Measurements from ENCODE around the gene TMEM43.
A peak's percentile ranks its signal among the peaks of the same experiment; 100 is the strongest.
"Not testable (repeated sequence)": the region's sequence is repeated elsewhere in the genome, so short reads cannot be mapped to it uniquely, and the experiment has no call there.

The TMEM43 gene, protein sequence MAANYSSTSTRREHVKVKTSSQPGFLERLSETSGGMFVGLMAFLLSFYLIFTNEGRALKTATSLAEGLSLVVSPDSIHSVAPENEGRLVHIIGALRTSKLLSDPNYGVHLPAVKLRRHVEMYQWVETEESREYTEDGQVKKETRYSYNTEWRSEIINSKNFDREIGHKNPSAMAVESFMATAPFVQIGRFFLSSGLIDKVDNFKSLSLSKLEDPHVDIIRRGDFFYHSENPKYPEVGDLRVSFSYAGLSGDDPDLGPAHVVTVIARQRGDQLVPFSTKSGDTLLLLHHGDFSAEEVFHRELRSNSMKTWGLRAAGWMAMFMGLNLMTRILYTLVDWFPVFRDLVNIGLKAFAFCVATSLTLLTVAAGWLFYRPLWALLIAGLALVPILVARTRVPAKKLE

DNA sequence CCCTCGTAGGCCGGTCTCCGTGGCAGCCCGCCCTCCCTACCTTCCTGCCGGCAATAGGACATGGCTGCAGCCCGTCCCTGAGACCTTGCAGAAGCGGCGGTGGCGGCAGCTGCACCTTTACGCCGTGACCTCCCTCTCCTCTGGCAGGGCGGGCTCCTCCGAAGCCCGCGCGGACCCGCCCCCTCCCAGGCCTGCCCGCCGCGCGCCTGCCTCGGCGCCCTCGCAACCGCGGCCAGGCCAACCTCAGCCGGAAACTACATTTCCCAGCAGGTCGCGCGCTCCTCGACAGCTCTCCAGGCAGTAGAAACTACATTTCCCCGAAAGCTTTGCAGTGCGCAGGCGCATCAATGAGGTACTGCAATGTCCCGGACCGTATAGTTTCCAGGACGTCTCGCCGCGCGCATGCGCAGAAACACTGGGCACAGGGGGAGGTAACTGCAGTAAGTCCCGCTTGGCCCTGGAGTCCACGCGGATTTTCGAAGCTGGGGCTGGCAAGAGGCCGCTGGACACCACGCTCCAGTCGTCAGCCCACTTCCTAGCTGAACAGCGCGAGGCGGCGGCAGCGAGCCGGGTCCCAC lies at the start of gene TMEM43, which contains the start of gene CHCHD4:
TSS of gene TMEM43 (plus strand) at position 438 of the 578 bp plus-strand sequence. CDS start 142 bp downstream, outside the sequence.
TSS of gene CHCHD4 (minus strand) at position 256 of the 578 bp plus-strand sequence. CDS start at position 62, 194 bp downstream.
- peak; percentile 73 for DNase-seq

DNA sequence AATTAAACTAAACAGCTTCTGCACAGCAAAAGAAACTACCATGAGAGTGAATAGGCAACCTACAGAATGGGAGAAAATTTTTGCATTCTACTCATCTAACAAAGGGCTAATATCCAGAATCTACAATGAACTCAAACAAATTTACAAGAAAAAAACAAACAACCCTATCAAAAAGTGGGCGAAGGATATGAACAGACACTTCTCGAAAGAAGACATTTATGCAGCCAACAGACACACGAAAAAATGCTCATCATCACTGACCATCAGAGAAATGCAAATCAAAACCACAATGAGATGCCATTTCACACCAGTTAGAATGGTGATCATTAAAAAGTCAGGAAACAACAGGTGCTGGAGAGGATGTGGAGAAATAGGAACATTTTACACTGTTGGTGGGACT lies 49.6 kb upstream of the TMEM43 start:
- not testable (repeated sequence) for DNase-seq

DNA sequence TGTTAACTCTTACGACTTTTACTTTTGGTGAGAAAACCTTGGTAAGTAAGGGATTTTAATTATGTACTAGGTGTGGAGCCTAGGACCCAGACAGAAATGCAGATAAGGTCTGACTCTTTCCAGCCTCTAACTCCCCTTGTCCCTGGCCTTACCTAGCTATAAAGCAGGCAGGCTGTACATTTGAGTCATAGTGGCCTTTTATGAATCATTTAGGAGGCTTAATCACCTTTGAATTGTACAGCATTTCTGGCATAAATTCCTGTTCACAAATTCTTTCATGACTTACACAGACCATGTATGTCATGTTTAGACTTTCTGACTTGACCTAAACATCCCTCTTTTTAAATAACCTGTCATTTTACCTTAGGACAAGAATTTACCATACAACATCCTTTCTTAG lies 47.5 kb upstream of the TMEM43 start:
- DNase-seq = no peak

- DNase-seq = no peak
These were observed 42.7 kb upstream of the TMEM43 start for GRCh38 chr3:14082108-14082657.

DNA sequence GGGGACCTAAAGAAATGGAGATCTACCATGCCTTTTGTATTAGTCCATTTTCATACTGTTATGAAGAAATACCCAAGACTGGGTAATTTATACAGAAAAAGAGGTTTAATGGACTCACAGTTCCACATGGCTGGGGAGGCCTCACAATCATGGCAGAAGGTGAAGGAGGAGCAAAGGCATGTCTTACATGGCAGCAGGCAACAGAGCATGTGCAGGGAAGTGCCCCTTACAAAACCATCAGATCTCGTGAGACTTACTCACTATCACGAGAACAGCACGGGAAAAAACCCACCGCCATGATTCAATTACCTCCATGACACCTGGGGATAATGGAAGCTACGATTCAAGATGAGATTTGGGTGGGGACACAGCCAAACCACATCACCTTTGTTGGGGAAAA lies 37.4 kb upstream of the TMEM43 start:
- not testable (repeated sequence) for DNase-seq

DNA sequence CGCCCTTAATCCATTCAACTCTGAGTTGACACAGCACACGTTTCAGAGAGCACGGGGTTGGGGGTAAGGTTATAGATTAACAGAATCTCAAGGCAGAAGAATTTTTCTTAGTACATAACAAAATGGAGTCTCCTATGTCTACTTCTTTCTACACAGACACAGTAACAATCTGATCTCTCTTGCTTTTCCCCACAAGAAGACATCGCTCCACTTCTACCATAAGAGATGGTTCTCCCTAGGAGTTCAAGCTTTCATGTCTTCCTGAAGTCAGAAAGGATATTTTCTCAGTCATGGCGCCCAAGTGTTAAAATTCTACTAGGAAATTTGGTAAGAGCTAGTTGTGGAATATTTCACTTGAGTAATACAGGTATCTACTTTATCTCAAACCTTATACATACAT lies 32.9 kb upstream of the TMEM43 start:
- DNase-seq = not testable (repeated sequence)

DNA sequence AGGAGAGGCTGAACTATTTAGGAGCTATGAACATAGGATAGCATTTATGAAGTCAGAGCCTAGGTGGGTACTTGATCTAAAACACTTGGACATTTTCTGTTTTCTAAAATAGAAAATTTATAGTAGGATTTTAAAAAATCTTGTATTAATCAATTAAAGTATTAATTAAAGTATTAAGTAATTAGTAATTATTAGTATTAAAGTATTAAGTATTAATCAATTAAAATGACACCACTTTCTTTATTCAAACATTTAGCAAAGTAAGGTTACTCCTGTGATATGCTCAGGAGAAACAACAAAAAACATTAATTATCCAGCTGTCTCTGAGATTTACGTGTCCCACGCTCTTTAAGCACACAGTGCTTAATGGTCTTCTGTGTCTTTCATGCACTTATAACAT lies 32.4 kb upstream of the TMEM43 start:
- DNase-seq = no peak

DNA sequence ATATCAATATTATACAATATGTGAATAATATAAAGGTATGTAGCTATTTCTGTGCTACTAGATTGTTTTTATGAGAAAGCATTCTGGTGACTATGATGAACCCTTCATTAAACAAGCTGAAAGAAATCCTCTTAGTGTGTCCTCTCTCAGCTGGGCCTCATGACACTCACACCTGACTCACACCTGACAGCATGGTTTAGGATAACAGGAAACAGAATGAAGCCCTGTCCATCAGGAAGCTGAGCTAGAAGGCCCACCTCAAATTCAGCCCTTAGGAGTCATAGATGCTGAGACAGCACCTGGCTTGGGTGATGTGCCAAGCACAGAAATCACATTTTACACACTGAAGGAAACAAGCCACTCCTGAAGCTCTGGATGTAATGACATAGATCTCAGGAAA lies 31.0 kb upstream of the TMEM43 start:
- no peak for DNase-seq

DNA sequence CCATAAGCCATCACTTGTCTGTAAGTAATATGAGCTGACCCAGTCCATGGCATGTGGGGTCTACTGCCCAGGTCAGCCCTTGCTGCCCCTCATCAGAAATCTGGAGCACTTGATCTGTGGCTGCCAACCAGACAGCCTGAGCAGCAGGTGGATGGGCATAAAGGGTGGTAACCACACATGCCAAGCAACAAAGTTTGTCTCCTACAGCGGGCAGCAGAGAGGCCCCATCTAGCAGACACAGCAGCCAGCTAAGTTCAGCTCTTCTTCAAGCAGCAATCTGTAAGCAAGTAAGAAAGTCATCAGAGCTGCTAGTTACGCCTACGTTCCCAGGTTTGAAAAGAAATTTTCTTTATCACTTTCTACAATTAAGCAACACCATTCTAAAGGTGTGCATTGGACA lies 28.1 kb upstream of the TMEM43 start:
- no peak for DNase-seq

DNA sequence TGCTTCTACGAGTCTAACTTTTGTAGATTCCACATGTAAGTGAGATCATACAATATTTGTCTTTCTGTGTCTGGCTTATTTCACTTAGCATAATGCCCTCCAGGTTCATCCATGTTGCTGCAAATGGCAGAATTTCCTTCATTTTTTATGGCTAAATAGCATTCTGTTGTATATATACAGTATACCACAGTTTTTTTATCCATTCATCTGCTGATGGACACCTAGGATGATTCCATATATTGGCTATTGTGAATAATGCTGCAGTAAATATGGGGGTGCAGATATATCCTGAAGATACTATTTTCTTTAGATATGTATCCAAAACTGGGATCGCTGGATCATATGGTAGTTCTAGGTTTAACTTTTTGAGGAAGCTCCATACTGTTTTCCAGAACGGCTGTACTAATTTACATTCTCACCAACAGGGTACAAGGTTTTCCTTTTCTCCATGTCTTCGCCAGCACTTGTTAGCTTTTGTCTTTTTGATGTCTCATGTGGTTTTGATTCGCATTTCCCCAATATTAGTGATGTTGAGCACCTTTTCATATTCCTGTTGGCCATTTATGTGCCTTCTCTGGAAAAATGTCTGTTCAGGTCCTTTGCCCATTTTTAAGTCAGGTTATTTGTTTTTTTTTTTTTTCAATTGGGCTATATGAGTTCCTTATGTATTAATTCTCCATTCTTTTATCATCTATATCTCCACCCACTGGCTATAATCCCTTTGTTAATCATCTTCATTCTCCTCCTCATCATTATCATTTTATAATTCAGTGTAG lies 27.0 kb upstream of the TMEM43 start:
- DNase-seq = no peak

DNA sequence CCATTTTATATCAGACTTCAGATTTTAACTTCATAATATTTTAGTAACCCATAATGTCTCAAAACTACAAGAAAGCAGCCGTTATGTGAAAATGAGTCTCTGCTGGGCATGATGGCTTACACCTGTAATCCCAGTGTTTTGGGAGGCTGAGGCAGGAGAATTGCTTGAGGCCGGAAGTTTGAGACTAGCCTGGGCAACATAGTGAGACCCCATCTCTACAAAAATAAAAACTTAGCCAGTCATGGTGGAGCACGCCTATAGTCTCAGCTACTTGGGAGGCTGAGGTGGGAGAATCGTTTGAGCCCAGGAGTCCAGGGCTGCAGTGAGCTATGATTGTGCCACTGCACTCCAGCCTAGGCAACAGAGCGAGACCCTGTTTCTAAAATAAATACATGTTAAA lies 15.0 kb upstream of the TMEM43 start:
- DNase-seq = not testable (repeated sequence)

DNA sequence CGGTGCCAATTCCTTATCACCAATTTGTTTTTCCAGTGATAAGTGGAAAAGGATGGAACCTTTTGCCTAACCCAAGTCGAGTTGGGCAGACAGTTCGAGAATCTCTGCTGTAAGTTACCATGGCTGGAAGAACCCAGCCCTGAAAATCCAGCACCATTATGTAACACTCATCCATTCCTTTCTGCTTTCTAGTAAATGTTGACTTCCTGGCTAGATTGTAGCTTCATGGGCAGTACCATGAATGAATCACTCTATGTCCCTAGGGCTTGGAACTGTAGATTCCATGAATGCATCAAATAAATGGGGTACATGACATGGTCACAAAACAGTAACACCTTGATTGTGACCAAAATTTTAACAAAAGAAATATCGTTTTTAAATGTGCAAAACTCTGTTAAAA lies 14.2 kb upstream of the TMEM43 start:
- no peak for DNase-seq

DNA sequence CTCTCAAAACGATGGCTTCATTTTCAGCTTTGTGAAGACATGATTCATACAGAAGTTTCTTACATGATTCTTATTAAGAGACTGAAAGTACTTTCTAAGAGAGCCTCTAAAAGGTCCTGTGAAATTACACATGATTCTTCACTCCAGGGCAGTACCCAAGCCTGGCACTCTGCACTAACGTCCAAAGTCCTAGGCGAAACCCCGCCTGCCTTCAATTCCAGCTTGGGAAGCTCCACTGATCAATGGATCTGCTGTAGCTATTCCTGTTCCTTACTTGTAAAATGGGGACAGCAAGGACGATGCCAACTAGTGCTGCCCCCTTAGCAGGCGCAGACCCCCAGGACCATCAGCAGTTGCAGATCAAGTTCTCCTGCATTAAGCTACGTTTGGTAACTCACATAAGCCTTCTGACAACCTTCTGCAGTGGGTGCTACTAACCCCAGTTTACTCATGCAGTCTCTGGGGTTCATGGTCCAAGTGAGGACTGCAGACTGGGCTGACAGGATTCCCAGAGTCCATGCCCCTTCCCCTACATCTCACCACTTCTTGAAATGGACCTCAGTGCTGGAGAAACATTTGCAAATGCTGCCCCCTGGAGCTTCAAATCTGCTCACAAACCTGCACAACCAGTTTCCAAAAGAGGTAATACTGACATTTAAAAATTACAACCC lies 10.8 kb upstream of the TMEM43 start:
- no peak for DNase-seq

GRCh38 chr3:14117468-14118399 lies 7.1 kb upstream of the TMEM43 start:
- DNase-seq = no peak

DNA sequence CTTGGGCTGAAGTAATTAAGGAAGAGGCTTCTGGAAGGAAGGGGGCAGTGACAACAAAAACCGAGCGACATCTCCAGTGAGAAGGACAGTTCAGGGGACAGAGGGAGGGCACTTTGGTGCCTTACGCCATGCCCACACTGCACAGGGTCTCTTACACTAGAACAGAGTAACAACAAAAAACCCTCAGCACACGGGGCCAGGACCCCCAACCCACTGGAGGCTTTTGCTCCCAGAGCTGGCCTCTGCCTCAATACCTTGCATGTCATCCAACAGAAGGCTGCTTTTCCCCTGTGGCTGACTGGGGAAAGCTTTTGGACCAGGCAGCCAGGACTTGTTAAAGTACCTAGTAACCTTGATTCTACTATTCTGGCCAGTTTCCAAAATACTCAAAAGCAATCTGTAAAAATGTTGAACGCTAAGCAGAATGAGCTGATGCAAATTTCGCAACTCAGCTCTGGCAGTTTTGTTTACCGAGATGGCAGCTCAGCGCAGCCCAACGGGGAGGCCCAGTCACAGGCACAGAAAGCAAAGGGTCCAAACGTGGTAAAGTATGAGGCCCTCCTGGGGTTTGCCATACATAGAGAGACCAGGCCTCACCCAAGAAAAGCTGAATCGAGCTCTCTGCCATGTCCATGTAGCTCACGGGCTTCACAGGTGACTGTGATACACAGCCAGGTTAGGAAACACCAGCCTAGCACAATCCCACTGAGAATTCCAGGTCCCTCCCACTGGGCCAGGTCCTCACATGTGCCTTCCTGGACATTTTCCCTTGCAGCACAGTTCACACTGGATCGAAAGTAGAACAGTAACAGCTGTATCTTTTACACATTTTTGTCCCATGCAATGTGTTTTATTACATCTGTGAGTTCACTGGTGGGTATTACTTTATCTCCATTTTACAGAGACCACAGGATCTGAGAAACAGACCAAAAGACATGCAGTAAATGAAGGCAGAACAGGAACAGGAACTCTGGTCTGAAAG lies 6.2 kb upstream of the TMEM43 start:
- DNase-seq = no peak

- no peak for DNase-seq
These were observed 5.2 kb upstream of the TMEM43 start for GRCh38 chr3:14119651-14120050.

DNA sequence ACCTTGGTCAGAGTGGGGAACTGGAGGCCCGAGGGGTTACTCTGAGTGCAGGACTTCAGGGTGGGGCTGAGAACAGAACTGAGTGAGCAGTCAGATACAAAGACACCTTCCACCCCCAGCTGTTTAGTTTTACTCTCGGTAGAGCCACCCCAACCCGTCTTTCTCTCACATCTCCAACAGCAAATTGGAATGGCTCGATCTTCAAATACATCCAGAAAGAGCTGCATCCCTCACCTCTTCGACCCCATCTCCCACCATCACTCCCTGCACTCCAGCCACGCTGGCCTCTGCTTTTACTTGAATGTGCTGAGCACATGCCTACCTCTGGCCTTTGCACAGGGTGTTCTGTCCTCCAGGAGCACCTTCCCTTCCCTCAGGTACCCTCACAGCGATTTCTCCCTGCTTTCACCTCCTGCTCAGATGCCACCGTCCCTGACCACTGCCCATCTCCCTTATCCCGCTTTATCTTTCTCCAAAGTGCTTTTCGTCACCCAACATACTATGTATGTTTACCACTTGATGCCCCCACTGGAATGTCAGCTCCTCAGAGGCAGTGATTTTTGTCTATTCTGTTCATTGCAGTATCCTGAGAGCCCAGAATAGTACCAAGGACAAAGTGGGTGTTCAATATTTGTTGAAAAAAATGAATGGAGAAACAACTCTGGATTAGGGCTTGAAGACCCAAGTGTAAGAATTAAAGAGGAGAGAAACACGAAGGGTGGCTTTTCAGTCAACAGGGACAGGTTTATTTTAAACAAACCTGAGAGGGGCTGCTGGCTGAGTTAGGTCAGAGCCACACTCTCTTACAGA lies 4.5 kb upstream of the TMEM43 start:
- DNase-seq = no peak

GRCh38 chr3:14120921-14121448 lies 3.9 kb upstream of the TMEM43 start:
- not testable (repeated sequence) for DNase-seq

GRCh38 chr3:14121859-14122258 lies 3.0 kb upstream of the TMEM43 start:
- no peak for DNase-seq
